ENCODE data around the gene C1orf174. TPM values are rescaled to one million over a fixed set of nuclear protein-coding genes. Genes with fewer than 3 reads are reported as not detected.
"Not testable (repeated sequence)": the region's sequence is repeated elsewhere in the genome, so short reads cannot be mapped to it uniquely, and the experiment has no call there.

Gene C1orf174
- polyA plus RNA-seq, 3 donors = 25.0 to 31.0 (median 28.0) TPM

GRCh38 chr1:3931007-3931912, 31.2 kb upstream of the C1orf174 start:
- no peak for DNase-seq (ENCODE audit: extremely low read depth in 1 of 11, low read depth in 9 of 11, low spot score in 4 of 11)

- no peak for DNase-seq (ENCODE audit: extremely low read depth in 1 of 11, low read depth in 9 of 11, low spot score in 4 of 11)
These were observed 30.4 kb upstream of the C1orf174 start for GRCh38 chr1:3930301-3931006.

- no peak for DNase-seq (ENCODE audit: extremely low read depth in 1 of 11, low read depth in 9 of 11, low spot score in 4 of 11)
These were observed 29.1 kb upstream of the C1orf174 start for GRCh38 chr1:3929126-3929525.

GRCh38 chr1:3928586-3928985, 28.5 kb upstream of the C1orf174 start:
- DNase-seq (ENCODE audit: extremely low read depth in 1 of 11, low read depth in 9 of 11, low spot score in 4 of 11) = no peak

GRCh38 chr1:3926956-3927355, 26.9 kb upstream of the C1orf174 start:
- no peak for DNase-seq (ENCODE audit: extremely low read depth in 1 of 11, low read depth in 9 of 11, low spot score in 4 of 11)

- DNase-seq (ENCODE audit: extremely low read depth in 1 of 11, low read depth in 9 of 11, low spot score in 4 of 11) = no peak
These were observed 25.7 kb upstream of the C1orf174 start for GRCh38 chr1:3925762-3926161.

GRCh38 chr1:3925256-3925655, 25.2 kb upstream of the C1orf174 start:
- DNase-seq (ENCODE audit: extremely low read depth in 1 of 11, low read depth in 9 of 11, low spot score in 4 of 11) = no peak

- DNase-seq (ENCODE audit: extremely low read depth in 1 of 11, low read depth in 9 of 11, low spot score in 4 of 11) = no peak
These were observed 24.8 kb upstream of the C1orf174 start for GRCh38 chr1:3924825-3925220.

GRCh38 chr1:3924186-3924824, 24.2 kb upstream of the C1orf174 start:
- no peak for DNase-seq (ENCODE audit: extremely low read depth in 1 of 11, low read depth in 9 of 11, low spot score in 4 of 11)

- no peak for DNase-seq (ENCODE audit: extremely low read depth in 1 of 11, low read depth in 9 of 11, low spot score in 4 of 11)
These were observed 23.5 kb upstream of the C1orf174 start for GRCh38 chr1:3923378-3924185.

GRCh38 chr1:3922851-3923250, 22.8 kb upstream of the C1orf174 start:
- no peak for DNase-seq (ENCODE audit: extremely low read depth in 1 of 11, low read depth in 9 of 11, low spot score in 4 of 11)

GRCh38 chr1:3922201-3922725, 22.2 kb upstream of the C1orf174 start:
- DNase-seq (ENCODE audit: extremely low read depth in 1 of 11, low read depth in 9 of 11, low spot score in 4 of 11) = no peak

GRCh38 chr1:3921765-3922164, 21.7 kb upstream of the C1orf174 start:
- no peak for DNase-seq (ENCODE audit: extremely low read depth in 1 of 11, low read depth in 9 of 11, low spot score in 4 of 11)

- no peak for DNase-seq (ENCODE audit: extremely low read depth in 1 of 11, low read depth in 9 of 11, low spot score in 4 of 11)
These were observed 19.6 kb upstream of the C1orf174 start for GRCh38 chr1:3919706-3920105.

- DNase-seq (ENCODE audit: extremely low read depth in 1 of 11, low read depth in 9 of 11, low spot score in 4 of 11) = no peak
These were observed 19.0 kb upstream of the C1orf174 start for GRCh38 chr1:3918966-3919611.

GRCh38 chr1:3918359-3918758, 18.3 kb upstream of the C1orf174 start:
- not testable (repeated sequence) for DNase-seq (ENCODE audit: extremely low read depth in 1 of 11, low read depth in 9 of 11, low spot score in 4 of 11)

- no peak for DNase-seq (ENCODE audit: extremely low read depth in 1 of 11, low read depth in 9 of 11, low spot score in 4 of 11)
These were observed 17.7 kb upstream of the C1orf174 start for GRCh38 chr1:3917761-3918160.

GRCh38 chr1:3915551-3916121, 15.6 kb upstream of the C1orf174 start:
- DNase-seq (ENCODE audit: extremely low read depth in 1 of 11, low read depth in 9 of 11, low spot score in 4 of 11) = no peak
